Lower leg skin (tissue), 3 donors: ENCODE data around the gene JOSD1.

ENCODE experiments used
- CTCF ChIP-seq, 3 donors: fragments of 450-650 bp; IDR thresholded peaks; one replicate each; pipeline ENCODE4 v1.5.1; 2016; ENCODE audit warnings: antibody characterized with exemption in 3 of 3, mild to moderate bottlenecking in 3 of 3, moderate library complexity in 2 of 3
- POLR2A ChIP-seq, 2 donors: fragments of 450-650 bp; IDR thresholded peaks; one replicate each; pipeline ENCODE4 v1.6.1; 2016 to 2017; ENCODE audit warnings: antibody characterized with exemption in 2 of 2, mild to moderate bottlenecking in 1 of 2, moderate library complexity in 1 of 2

DNA sequence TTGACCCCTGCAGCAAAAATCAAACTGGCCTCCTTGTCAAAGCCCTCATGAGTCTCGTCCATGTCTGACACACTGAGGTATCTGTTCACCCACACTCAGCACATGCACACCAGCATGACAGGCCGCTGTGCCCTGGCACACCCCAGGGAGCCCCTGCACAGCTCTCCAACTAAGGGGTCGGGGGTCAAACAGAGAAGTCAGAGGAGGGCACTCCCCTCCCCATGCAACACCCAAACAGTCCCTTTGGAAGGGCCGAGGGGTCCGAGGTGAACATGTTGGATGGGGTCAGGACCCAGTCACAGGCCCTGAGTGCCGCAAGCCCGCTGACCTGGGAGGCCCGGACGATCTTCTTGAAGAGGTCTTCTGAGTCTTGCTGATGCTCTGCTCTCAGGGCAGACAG lies 40.4 kb upstream of the JOSD1 start:
- no peak for TF ChIP-seq CTCF (IDR thresholded peaks at IDR 0.05)
- no peak for TF ChIP-seq POLR2A (IDR thresholded peaks at IDR 0.05)
